NT2/D1 (cell line): Measurements from ENCODE around the gene TMEM187.

Source experiments
- SUZ12 ChIP-seq: IDR thresholded peaks from 2 replicates; pipeline ENCODE4 v1.6.1; 2011; ENCODE audit not compliant: insufficient read length, insufficient read depth; ENCODE audit errors: extremely low read depth
- YY1 ChIP-seq: IDR thresholded peaks from 2 replicates; pipeline ENCODE4 v1.6.1; 2011; ENCODE audit not compliant: insufficient read length, insufficient read depth
- ZNF274 ChIP-seq: IDR thresholded peaks from 2 replicates; pipeline ENCODE4 v1.6.1; 2011; ENCODE audit warnings: mild to moderate bottlenecking, low read depth, low read length

- TF ChIP-seq YY1 (no peak), ZNF274 (no peak), SUZ12 (no peak)
These were observed 37.7 kb upstream of the TMEM187 start, which contains the start of gene NAA10 for GRCh38 chrX:153934762-153935325.
